HG02943 (cell line): ENCODE measurements around the gene NTF3.

Source experiments
- ATAC-seq: cut with Tn5 transposase; IDR thresholded peaks from one replicate; pipeline ENCODE4 v1.9.1; 2021; ENCODE audit warnings: mild to moderate bottlenecking, low read depth, moderate library complexity; ENCODE audit not compliant: unreplicated experiment

Gene NTF3

GRCh38 chr12:5432011-5432400 is at the start of gene NTF3:
NTF3 (plus strand) TSS chr12:5432108; CDS start chr12:5432325, 217 bp downstream.
- ATAC-seq: no peak

GRCh38 chr12:5384015-5384414 is 47.9 kb upstream of the NTF3 start:
- no peak for ATAC-seq

GRCh38 chr12:5388581-5389535 is 43.0 kb upstream of the NTF3 start:
- ATAC-seq: no peak

GRCh38 chr12:5390174-5390799 is 41.6 kb upstream of the NTF3 start:
- no peak for ATAC-seq

GRCh38 chr12:5391653-5392052 is 40.3 kb upstream of the NTF3 start:
- ATAC-seq: no peak

- no peak for ATAC-seq
Observed at GRCh38 chr12:5392961-5393360, 38.9 kb upstream of the NTF3 start.

GRCh38 chr12:5395443-5396271 is 36.3 kb upstream of the NTF3 start:
- no peak for ATAC-seq

GRCh38 chr12:5396541-5396940 is 35.4 kb upstream of the NTF3 start:
- ATAC-seq: no peak

GRCh38 chr12:5399266-5399665 is 32.6 kb upstream of the NTF3 start:
- no peak for ATAC-seq

GRCh38 chr12:5402009-5402935 is 29.6 kb upstream of the NTF3 start:
- ATAC-seq: no peak

- no peak for ATAC-seq
Observed at GRCh38 chr12:5403411-5403810, 28.5 kb upstream of the NTF3 start.

- ATAC-seq: no peak
Observed at GRCh38 chr12:5407034-5407856, 24.7 kb upstream of the NTF3 start.

- ATAC-seq: no peak
Observed at GRCh38 chr12:5409619-5410018, 22.3 kb upstream of the NTF3 start.

- no peak for ATAC-seq
Observed at GRCh38 chr12:5416571-5416970, 15.3 kb upstream of the NTF3 start.

GRCh38 chr12:5417500-5417899 is 14.4 kb upstream of the NTF3 start:
- no peak for ATAC-seq

- ATAC-seq: no peak
Observed at GRCh38 chr12:5428332-5429221, 3.3 kb upstream of the NTF3 start.

- ATAC-seq: no peak
Observed at GRCh38 chr12:5429741-5430557, 2.0 kb upstream of the NTF3 start.
